Kidney (tissue), 14 donors: ENCODE data around the gene RFC5. TPM values are rescaled to one million over a fixed set of nuclear protein-coding genes. Genes with fewer than 3 reads are reported as not detected.
"Not testable (repeated sequence)": the region's sequence is repeated elsewhere in the genome, so short reads cannot be mapped to it uniquely, and the experiment has no call there.

Experiments
- DNase-seq, 5 donors: peaks; one replicate each; pipeline ENCODE4 v3.0.0-alpha.2; 2013 to 2020
- FAIRE-seq: peaks from 2 replicates; lab custom pipeline; 2012; peaks lifted over from hg19 to GRCh38; lab: Jason Lieb, UNC
- H3K27ac ChIP-seq, 2 donors: one replicate each; pipeline ENCODE4 v1.7.0; 2013; ENCODE audit warnings: low read depth in 2 of 2, low read length in 2 of 2, inconsistent platforms in 1 of 2
- H3K27me3 ChIP-seq: one replicate; pipeline ENCODE4 v1.7.1; 2013; ENCODE audit warnings: low read length, inconsistent platforms; ENCODE audit not compliant: control insufficient read depth, insufficient read depth
- H3K36me3 ChIP-seq, 3 donors: one replicate each; pipeline versions ENCODE4 v1.7.0 to v1.7.1; 2013; ENCODE audit warnings: low read length in 3 of 3, control low read depth in 1 of 3, inconsistent platforms in 1 of 3; ENCODE audit not compliant: insufficient read depth in 3 of 3, control insufficient read depth in 2 of 3
- H3K4me1 ChIP-seq, 3 donors: one replicate each; pipeline versions ENCODE4 v1.7.0 to v1.7.1; 2013; ENCODE audit warnings: low read length in 3 of 3, inconsistent platforms in 1 of 3, low read depth in 1 of 3; ENCODE audit not compliant: control insufficient read depth in 2 of 3, insufficient read depth in 2 of 3
- H3K4me3 ChIP-seq, 3 donors: one replicate each; pipeline versions ENCODE4 v1.7.0 to v1.8.1; 2013; ENCODE audit warnings: low read length in 3 of 3, control low read depth in 1 of 3, inconsistent platforms in 1 of 3
- H3K9ac ChIP-seq, 3 donors: one replicate each; pipeline versions ENCODE4 v1.7.0 to v1.7.1; 2013; ENCODE audit warnings: low read length in 3 of 3, control low read depth in 1 of 3, inconsistent platforms in 1 of 3
- H3K9me3 ChIP-seq, 3 donors: one replicate each; pipeline versions ENCODE4 v1.7.0 to v1.7.1; 2013; ENCODE audit warnings: low read length in 3 of 3, control low read depth in 1 of 3, inconsistent platforms in 1 of 3; ENCODE audit not compliant: control insufficient read depth in 2 of 3, insufficient read depth in 1 of 3
- CTCF ChIP-seq: IDR thresholded peaks from 3 replicates; pipeline ENCODE4 v1.5.1; 2012; ENCODE audit warnings: mild to moderate bottlenecking, moderate library complexity, borderline replicate concordance; ENCODE audit not compliant: insufficient read depth; ENCODE audit errors: extremely low read depth
- intact Hi-C: fragments of 100-400 bp; cut with DNase I; formaldehyde crosslinking; loops from one replicate; pipeline ENCODE4 v1.11.1; 2022
- polyA plus RNA-seq: library from polyadenylated mRNA; stranded (reverse); fragments of 350-450 nt; fragmentation: Illumina TruSeq; extraction: RNeasy Lipid Tissue Mini Kit (QIAGEN cat#74804); gene quantifications from one replicate; pipeline ENCODE4 v1.2.3, GENCODE V29; 2014; ENCODE audit warnings: low read depth, low replicate concordance; ENCODE audit not compliant: insufficient read depth
- total RNA-seq: library from RNA; stranded (reverse); fragmentation: NEBNext Ultra II Directional; extraction: Animal tissue kit (Norgen Biotek cat#: 25700); gene quantifications from one replicate; pipeline ENCODE4 v1.2.1, GENCODE V29; 2021
- donor health status: control.
- donor health status: control.
- donor health status: control.
- donor health status: control.
- donor health status: control.
- donor health status: DM: yes; HTN: yes; CAD: no.
- donor health status: Normal renal cell carcinoma (clear cell type).

RFC5 gene
- total and polyA plus RNA-seq, 2 donors from 2014 or later: 7.0 to 13.0 TPM

- Histone ChIP-seq H3K27ac (no peak overlapping the region), H3K27me3 (no peaks in the 10 kb centered on the region), H3K36me3 (peaks cover 0 to 4% (median 2%) of the 10 kb centered on the region in 3 donors), H3K4me3 (no peak overlapping the region), H3K9ac (no peak overlapping the region), H3K9me3 (no peaks in the 10 kb centered on the region), H3K4me1 (no peaks in the 10 kb centered on the region)
- intact Hi-C loops: no loop called here
- FAIRE-seq: no peak
- TF ChIP-seq CTCF: no peak
- DNase-seq: peak in 1 of 5 donors; percentile 20
These were observed 57.3 kb downstream of the RFC5 start for GRCh38 chr12:118073768-118074167.

- H3K4me3 ChIP-seq, H3K27ac ChIP-seq, H3K27me3 ChIP-seq, intact Hi-C loops, DNase-seq, H3K9me3 ChIP-seq, H3K9ac ChIP-seq, H3K36me3 ChIP-seq, FAIRE-seq, H3K4me1 ChIP-seq: not testable (repeated sequence)
These were observed 65.0 kb downstream of the RFC5 start for GRCh38 chr12:118081521-118081920.

Other genes starting within 250 kb of the RFC5 start
- gene KSR2, start 47.7 kb upstream of the RFC5 start, total RNA-seq: 2.9 TPM
- 0.34 TPM for gene KSR2, start 47.7 kb upstream of the RFC5 start, polyA plus RNA-seq
- gene WSB2, start 44.5 kb downstream of the RFC5 start, total RNA-seq: 72.5 TPM
- gene WSB2, start 44.5 kb downstream of the RFC5 start, polyA plus RNA-seq: 48.8 TPM
- 26.1 TPM for gene VSIG10, start 87.3 kb downstream of the RFC5 start, total RNA-seq
- gene VSIG10, start 87.3 kb downstream of the RFC5 start, polyA plus RNA-seq: 15.8 TPM
- 321 TPM for gene PEBP1, start 119.4 kb downstream of the RFC5 start, total RNA-seq
- gene PEBP1, start 119.4 kb downstream of the RFC5 start, polyA plus RNA-seq: 1,168 TPM